GM21737 (cell line): ENCODE data around the gene TNF.
A peak's percentile ranks its signal among the peaks of the same experiment; 100 is the strongest.

Experiments
- ATAC-seq: cut with Tn5 transposase; IDR thresholded peaks from one replicate; pipeline ENCODE4 v1.9.1; 2021; ENCODE audit warnings: mild to moderate bottlenecking, moderate library complexity; ENCODE audit not compliant: unreplicated experiment

Gene TNF

GRCh38 chr6:31572041-31572911 lies 3.1 kb upstream of the TNF start, which contains the start of gene LTA:
Gene LTA (plus strand): TSS chr6:31572289. CDS start chr6:31572743, 454 bp downstream.
- peak; percentile 34 for ATAC-seq

GRCh38 chr6:31573239-31574105 lies 1.9 kb upstream of the TNF start:
- no peak for ATAC-seq

- no peak for ATAC-seq
These were observed 981 bp upstream of the TNF start for GRCh38 chr6:31574106-31575061.

GRCh38 chr6:31575952-31576685 lies 754 bp downstream of the TNF start:
- no peak for ATAC-seq

- no peak for ATAC-seq
These were observed 1.7 kb downstream of the TNF start for GRCh38 chr6:31576897-31577578.

GRCh38 chr6:31577579-31577966 lies 2.2 kb downstream of the TNF start:
- no peak for ATAC-seq

- ATAC-seq = no peak
These were observed 3.1 kb downstream of the TNF start for GRCh38 chr6:31578184-31579118.

- ATAC-seq = no peak
These were observed 3.7 kb downstream of the TNF start for GRCh38 chr6:31579119-31579505.

GRCh38 chr6:31579546-31580437 lies 4.4 kb downstream of the TNF start:
- no peak for ATAC-seq

GRCh38 chr6:31580438-31580740 lies 5.0 kb downstream of the TNF start:
- no peak for ATAC-seq

GRCh38 chr6:31580807-31581433 lies 5.6 kb downstream of the TNF start:
- peak; percentile 54 for ATAC-seq

GRCh38 chr6:31581434-31582229 lies 6.3 kb downstream of the TNF start:
- ATAC-seq = no peak

- no peak for ATAC-seq
These were observed 6.9 kb downstream of the TNF start, which contains the start of gene LTB for GRCh38 chr6:31582230-31582643. Gene LTB (minus strand): TSS chr6:31582424. CDS start chr6:31582417, 7 bp downstream.

- ATAC-seq = no peak
These were observed 10.1 kb downstream of the TNF start for GRCh38 chr6:31585491-31585890.

GRCh38 chr6:31586008-31586407 lies 10.6 kb downstream of the TNF start, which contains the start of gene LST1:
Gene LST1 (plus strand): TSS chr6:31586277. CDS start chr6:31587300, 1,023 bp downstream.
- no peak for ATAC-seq
